GM18502 (cell line): ENCODE results near the gene POMT1.

Experiments
- ATAC-seq: cut with Tn5 transposase; IDR thresholded peaks from one replicate; pipeline ENCODE4 v1.9.1; 2021; ENCODE audit warnings: mild to moderate bottlenecking; ENCODE audit not compliant: unreplicated experiment, poor library complexity

Gene POMT1

DNA sequence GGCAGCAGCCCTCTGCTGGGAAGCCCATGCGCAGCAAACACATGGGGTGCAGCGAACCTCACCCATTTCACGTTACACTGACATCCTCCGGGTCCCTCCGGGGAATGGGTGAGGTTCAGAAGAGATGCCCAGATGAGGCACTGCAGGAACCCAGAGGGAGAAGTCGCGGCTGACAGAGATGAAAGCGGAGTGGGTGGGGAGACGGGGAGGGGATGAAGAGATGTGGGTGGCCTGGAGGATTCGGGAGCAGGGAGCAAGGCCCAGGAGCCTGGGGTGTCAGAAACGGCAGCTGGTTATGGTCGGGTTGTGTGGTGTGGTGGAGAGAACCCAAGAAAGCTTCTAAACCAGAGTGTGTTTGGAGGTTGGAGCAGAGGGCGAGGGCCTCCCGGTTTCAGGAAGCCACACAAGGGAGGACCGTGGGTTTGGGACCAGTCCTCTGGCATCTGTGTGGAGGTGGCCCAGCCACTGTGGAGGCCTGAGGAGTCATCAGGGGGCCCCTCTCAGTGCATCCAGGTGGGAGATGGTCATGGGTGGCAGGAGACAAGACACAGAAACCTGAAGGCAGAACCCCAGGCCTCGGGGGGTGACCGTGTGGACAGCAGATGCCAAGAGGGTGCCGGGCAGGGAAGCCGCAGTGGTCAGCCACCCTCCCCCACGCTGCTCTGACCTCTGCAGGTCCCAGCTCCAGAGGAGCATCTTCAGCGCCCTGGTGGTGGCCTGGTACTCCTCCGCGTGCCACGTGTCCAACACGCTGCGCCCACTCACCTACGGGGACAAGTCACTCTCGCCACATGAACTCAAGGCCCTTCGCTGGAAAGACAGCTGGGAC, 19.8 kb downstream of the POMT1 start:
- no peak for ATAC-seq

DNA sequence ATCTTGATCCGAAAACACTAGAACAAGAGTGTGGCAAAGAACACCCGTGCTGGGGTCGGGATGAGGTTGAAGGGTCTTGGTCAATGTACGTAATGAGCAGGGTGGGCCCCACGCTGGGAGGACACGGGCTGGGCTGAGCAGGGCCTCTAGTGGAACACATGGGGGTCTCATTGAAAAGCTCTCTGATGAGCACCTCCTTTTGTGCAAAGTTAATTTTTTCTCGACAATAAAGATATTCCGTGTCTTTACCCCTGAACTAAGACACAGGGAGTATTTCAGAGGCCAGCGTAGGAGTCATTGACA, 20.3 kb downstream of the POMT1 start:
- no peak for ATAC-seq

DNA sequence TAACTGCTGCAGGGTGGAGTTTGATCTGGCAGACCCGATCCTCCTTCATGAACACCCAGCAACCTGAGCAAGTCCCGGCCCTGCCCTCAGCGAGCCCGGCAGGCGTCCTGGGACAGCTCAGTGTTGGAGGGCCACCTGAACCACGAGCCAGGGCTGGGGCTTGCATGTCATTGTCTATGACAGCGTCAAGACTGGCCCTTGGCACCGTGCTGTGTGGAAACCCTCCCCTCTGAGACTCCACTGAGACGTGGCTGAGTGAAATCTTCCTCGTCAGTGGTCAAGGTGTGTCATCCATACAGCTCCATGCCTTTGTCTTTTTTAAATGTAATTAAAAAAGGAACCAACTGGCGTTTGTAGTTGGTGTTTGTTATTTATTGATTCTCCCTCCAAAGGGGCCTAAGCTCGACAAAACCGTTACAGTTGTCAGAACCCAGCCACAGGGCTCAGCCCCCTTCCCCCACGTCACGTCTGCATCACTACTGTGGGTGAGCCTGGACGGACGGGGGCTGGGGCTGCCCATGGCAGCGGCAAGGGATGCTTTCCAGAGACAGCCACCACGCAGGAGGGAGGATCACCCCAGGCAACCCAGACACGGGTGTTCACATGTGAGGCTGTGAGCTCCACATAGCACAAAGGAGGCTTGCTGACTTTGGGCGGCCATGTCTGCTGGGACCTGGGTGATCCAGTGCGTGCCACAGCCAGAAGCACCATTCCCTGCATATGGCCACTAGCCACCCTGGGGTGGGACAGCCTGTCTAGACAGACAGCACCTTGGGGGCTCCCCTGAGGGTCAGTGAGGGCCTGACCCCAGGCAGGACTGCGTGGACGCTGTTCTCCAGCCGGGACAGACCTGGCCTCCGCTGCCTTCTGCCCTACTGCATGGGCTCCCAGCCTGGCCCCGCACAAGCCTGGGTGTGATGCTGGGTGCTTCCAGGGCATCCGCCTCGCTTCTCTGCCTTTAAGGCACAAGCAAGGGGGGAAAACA, 21.0 kb downstream of the POMT1 start:
- no peak for ATAC-seq

DNA sequence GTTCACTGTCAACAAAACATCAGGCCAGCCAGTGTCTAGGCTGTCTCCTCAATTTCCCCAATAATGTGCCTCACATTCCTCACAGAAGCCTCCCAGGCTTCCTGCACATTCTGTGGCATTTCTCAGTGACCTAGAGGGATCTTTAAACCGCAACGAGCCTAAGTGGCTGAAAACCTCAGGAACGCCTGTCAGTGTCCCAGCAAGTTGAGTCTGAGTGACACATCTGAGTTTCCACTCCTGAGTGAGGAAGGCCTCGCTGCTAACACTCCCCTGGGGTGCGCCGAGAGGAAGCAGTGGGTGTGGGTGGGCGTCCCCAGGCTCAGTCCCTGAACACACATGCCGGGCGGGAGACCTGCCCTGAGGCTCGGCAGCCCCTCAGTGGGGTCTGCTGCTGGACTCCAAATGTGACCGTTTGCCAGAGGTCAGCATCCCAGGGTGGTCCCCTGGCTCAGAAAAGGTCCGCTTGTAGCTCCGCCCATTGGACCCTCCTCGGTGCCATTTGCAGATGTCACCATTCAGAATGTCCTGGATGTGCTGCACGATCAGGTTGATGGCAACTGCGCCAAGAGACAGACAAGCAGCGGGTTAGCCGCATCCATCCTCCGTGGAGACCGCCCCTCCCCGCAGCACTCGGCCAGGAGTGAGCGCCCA, 22.1 kb downstream of the POMT1 start:
- ATAC-seq = no peak

DNA sequence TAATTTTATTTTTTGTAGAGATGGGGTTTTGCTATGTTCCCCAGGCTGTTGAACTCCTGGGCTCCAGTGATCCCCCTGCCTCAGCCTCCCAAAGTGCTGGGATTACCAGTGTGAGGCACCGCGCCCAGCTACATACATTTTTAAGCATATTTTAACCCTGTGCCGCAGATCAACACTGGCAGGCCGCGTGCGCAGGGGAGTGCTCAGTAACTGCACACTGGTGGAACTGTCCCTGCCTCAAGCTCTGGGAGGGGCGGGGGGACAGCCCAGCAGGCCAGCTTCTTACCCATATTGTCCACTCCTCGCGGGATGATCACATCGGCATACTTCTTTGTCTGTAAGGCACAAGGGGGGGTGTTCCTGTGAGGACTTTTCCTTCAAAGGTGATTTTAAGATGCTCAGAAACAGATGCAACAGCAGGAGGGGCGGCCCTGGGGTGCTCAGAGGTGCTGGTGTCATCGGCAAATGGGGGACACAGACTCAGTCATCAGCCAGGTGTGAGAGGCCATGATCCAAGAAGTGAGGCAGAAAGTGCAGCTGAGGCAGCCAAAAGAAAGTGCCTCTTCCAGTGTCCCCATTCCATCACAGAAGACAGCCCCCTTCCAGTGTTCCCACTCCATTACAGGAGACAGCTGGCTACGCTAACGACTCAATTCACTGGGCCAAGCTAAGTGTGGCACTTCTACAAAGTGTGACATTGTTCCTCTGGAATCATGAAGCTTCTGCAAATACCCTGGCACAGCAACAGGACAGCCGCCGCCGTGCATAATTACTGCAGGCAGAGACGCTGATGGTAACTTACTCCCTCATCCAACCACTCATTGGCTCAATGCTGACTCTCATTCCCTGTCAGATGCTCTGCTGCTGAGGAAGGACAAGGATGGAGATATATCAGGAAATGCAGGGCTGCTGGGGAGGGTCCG, 23.2 kb downstream of the POMT1 start:
- no peak for ATAC-seq

DNA sequence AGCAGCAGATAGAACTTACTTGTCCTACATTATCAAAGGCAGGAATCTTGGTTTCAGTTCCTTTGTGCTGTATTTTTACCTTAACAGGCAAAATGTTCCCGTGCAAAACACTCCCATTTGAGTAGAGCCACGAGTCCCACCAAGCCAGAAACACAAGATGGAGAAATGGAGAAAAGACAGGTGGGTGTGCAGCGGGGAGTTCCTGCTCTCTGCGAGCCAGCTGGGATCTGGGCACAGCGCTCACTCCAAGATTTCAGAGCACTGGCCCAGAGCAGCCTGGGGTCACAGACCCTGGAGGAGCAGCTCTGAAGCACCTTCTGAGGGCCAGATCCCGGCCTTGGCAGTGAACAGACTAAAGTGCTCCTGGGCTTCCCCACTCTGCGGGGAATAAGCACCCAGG, 25.5 kb downstream of the POMT1 start:
- ATAC-seq = no peak

DNA sequence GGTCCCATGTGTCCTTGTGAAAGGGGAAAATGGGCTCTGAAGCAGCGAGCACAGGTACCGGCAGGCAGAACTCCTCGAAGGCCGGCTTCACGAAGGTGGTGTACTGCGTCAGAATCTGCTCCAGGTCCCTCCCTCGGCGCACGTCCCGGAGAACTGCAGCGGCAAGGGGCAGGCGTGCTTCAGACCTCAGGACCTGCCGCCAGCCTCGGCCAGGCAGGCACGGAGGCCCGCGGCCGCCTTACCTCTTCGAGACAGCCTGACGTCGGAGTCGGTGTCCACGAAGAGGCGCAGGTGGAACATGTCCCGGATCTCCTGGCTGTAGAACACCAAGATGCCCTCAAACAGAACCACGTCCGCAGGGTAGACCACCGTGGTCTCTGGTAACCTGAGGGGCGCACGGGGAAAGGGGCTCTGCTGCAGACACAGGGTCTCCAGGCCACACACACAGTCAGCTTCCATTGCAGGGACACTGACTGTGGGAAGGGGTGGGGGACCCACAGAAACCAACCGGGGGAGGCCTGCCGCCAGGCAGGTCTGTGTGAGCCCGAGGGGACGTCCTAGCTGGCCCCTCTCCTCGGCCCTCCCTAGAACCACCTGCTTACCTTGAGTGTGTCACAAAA, 26.3 kb downstream of the POMT1 start:
- ATAC-seq = no peak

DNA sequence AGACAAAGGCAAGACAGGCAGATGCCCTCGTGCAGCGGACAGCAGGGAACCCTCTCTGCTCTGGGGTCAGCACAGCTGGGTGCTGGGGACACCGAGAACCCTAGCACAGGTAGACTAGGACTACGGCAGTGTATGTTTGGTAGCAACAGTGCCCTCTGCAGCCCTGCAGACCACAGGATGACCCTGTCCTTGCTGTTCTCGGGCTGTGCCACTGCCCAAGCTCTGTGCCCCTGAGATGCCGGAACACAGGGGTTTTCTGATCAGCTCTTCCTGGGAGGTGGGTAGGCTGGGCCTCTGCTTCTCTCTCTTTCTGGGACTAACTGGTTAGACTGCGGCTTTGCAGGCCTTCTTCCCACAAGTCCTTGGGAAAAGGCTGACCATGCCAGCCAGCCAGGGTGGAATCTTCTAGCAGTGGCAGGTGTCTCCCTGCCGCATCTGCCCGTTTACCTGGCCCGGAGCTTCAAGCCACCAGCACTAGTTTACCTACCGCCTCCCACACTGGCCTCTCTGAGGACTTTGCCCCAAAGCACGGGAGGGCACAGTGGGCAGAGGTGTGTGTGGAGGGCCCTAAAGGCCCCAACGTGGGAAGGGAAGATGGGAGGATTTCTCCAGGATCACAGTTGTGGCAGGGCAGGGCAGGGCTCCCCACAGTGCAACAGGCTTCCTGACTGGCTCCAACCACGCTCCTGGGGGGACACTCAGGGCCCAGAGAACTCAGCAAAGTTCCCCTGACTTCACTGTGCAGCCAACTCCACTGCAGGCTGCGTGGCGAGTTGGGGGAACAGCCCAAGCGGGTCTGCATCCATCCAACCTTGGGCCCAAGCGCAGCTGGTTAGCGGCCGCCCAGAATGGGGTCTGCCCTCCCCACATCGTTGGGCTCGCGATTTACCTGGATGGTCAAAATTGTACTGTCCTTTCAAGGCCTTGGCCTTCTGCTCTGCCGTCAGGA, 27.2 kb downstream of the POMT1 start:
- no peak for ATAC-seq

DNA sequence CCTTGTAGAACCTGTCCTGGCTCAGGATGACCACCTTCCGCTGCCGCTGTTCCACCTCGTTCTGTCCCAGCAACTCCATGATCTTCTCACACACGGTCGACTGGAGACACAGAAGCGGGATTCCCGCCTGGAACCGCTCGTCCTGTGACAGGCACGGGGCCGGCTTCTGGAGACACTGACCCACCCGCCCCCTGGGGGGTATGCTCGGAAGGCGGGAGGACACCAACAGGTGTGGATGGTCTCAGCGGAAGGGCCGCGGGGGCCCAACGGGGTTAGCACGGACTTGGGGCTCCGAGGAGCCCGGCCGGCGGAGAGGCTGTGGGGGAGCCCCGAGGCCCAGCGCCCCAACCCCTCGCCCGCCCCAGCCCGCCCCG, 27.8 kb downstream of the POMT1 start:
- ATAC-seq = peak; percentile 5

DNA sequence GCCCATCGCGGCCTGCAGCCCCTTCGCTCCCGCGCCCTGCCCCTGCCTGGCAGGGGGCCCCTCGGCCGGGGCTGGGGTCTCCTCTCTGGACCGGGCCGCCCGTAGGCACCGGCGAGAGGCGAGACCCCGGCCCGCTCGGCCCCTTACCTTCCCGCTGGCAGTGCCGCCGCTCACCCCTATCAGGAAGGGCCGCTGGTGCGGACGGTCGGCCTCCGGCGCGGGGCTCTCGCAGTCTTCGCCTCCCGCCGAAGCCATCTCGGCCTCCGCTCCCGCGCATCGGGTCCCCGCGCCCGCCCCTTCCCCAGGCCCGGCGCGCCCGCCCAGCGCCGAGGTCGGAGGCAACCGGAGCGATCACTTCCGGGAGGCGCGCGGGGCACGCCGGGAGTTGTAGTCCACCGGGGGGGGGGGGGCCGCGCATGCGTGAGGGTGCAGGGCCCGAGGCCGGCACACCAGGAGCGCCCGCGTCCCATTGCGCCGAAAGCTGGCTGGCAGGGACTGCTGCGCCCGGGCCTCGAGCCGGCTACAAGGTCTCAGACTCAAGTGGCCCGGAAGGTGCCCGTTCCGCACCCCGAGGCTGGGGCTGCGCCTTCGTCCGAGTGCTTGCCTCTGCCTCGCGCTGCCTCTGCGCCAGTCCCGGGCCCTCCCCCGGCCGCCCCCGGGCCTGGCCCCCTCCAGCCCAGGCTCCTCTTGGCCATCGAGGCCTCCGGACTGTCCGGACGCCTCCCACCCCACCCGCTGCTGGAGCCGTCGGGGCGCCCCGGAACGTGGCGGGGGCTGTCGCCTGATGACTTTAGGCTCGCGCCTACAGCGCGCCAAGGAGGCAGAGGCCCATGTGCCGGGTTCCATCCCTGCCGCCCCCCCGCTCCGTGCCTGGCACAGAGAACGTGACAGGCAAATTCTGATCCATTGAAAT, 28.5 kb downstream of the POMT1 start, which contains the start of gene UCK1:
Gene UCK1 (minus strand): TSS at position 344 of the 913 bp plus-strand sequence. CDS start 89 bp downstream, at position 255.
- peak; percentile 89 for ATAC-seq

DNA sequence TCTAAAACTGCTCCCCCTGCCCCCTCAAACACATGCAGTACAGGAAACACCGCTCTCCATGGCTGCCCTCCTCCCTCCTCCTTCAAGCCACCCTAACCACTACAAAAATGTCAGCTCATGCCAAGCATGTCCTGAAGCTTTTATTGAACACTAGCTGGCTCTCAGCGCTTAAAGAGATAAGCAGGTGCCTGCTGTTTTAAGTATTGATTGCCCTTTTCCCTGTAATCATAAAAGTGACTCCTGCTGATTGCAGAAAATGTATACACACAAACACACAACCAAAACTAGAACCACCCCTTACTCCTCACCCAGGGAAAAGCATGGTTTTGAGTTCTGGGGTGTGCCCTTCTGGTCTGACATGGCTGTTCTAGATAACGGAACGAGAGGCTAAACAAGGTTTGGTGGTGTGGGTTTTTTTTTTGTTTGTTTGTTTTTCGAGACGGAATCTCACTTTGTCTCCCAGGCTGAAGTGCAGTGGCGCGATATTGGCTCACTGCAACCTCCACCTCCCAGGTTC, 32.1 kb downstream of the POMT1 start:
- no peak for ATAC-seq

DNA sequence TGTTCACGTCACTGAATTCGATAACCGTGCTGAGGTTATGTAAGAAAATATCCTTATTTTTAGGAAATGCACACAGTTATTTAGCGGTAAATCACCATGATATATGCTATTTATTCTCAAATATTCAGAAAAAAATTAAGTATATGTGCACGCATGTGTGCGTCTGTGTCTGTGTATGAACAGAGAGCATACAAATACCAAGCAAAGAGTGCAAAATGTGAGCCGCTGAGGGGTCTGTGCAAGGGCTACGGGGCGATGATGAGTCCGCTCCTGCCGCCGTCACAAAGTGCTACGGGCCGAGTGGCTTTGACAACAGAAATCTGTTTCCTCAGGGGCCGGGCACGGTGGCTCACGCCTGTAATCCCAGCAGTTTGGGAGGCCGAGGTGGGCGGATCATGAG, 35.2 kb downstream of the POMT1 start:
- no peak for ATAC-seq

DNA sequence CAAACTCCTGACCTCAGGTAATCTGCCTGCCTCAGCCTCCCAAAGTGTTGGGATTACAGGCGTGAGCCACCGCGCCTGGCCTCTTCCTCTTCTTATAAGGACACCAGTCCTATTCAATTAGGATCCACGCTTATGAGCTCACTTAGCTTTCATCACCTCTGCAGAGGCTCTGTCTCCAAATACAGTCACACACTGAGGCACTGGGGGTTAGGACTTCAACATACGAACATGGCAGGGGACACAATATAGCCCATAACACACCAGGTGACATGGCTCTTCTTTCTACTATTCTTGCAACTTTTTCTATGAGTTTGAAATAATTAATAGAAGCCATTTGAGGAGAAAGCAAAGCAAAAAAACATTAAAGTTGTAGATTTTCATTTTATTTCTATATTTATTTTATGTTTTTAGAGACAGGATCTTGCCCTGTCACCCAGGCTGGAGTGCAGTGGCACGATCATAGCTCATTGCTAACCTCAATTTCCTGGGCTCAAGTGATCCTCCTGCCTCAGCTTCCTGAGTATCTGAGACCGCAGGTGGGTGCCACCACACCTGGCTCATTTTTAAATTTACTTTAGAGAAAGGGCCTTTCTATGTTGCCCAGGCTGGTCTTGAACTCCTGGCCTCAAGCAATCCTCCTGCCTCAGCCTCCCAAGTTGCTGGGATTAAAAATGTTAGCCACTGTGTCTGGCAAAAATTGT, 36.7 kb downstream of the POMT1 start:
- ATAC-seq = no peak

DNA sequence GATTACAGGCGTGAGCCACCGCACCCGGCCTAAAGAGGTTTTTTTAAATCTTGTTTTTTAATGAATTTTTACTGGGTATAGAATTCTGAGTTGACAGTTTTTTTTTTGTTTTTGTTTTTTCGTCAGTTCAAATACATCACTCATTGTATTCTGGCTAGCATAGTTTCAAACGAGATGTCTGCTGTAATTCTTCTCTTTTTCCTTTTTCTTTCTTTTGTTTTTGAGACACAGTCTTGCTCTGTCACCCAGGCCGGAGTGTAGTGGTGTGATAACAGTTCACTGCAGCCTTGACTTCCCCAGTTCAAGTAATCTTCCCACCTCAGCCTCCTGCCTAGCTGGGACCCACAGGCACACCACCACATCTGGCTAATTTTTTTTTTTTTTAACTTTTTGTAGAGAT, 40.4 kb downstream of the POMT1 start:
- no peak for ATAC-seq

DNA sequence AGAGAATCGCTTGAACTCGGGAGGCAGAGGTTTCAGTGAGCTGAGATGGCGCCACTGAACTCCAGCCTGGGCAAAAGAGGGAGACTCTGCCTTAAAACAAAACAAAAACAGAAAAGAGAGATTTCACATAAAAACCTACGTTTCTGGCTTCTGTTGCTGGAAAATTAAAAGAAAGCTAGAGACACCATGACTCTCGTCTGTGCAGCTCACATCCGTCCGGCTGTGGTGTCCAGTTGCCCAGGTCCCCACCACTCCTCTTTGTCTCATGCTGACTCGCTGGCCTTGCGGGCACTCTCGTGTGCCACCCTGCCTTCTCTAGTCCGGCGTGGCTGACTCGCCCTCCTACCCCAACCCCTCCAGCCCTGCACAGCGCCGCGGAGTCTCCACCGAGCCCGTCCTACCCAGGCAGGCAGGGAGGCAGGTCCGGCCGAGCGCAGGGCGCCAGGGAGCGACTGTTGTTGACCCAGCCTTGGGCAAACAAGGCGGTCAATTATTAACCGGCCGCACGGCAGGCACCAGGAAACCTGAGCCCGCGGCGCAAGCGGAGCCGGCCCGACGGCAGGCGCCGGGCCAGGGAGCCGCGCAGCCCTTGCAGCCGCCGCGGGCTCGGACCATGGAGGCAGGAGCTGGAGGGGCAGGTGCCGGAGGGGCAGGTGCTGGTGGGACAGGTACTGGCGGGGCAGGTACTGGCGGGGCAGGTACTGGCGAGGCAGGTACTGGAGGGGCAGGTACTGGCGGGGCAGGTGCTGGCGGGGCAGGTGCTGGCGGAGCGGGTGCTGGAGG, 42.5 kb downstream of the POMT1 start, which contains the start of gene PRRT1B:
Gene PRRT1B (plus strand): TSS at position 521 of the 783 bp plus-strand sequence. CDS start 93 bp downstream, at position 614.
- no peak for ATAC-seq
